C4-2B (cell line): ENCODE results near the gene ILDR1.
A peak's percentile ranks its signal among the peaks of the same experiment; 100 is the strongest.

Experiments
- H3K27ac ChIP-seq: fragments of 450-650 bp; 2 replicates; pipeline ENCODE4 v1.5.1; 2017
- CTCF ChIP-seq: fragments of 450-650 bp; conservative IDR thresholded peaks from 2 replicates; pipeline ENCODE4 v1.5.1; 2017; ENCODE audit warnings: mild to moderate bottlenecking
- ZFX ChIP-seq: fragments of 450-650 bp; IDR thresholded peaks from 2 replicates; pipeline ENCODE4 v1.6.1; 2017

The ILDR1 gene

GRCh38 chr3:121981473-121981872, 40.6 kb downstream of the ILDR1 start:
- TF ChIP-seq ZFX (no peak), CTCF (no peak)

GRCh38 chr3:121980450-121980796, 41.6 kb downstream of the ILDR1 start:
- TF ChIP-seq CTCF (no peak), ZFX (no peak)
- H3K27ac ChIP-seq = peak overlapping the region; percentile 25

More at GRCh38 chr3:121981473-121981872, 40.6 kb downstream of the ILDR1 start:
- H3K27ac ChIP-seq = no peak overlapping the region

- peak overlapping the region; percentile 25 for H3K27ac ChIP-seq
- TF ChIP-seq ZFX = no peak
- TF ChIP-seq CTCF = no peak
These were observed 42.2 kb downstream of the ILDR1 start for GRCh38 chr3:121979734-121980449.

- H3K27ac ChIP-seq = peak overlapping the region; percentile 12; the same call in 1 of the 2 replicates
These were observed 42.8 kb downstream of the ILDR1 start for GRCh38 chr3:121979246-121979645.

GRCh38 chr3:121976727-121977126, 45.3 kb downstream of the ILDR1 start:
- H3K27ac ChIP-seq = no peak overlapping the region
- TF ChIP-seq ZFX = no peak
- TF ChIP-seq CTCF = no peak

More at GRCh38 chr3:121979246-121979645, 42.8 kb downstream of the ILDR1 start:
- TF ChIP-seq ZFX (no peak), CTCF (no peak)

GRCh38 chr3:121975702-121976302, 46.2 kb downstream of the ILDR1 start:
- H3K27ac ChIP-seq = no peak overlapping the region

More at GRCh38 chr3:121975702-121976302, 46.2 kb downstream of the ILDR1 start:
- no peak for TF ChIP-seq ZFX
- no peak for TF ChIP-seq CTCF
